Activated CD4-positive, alpha-beta T cell treated with anti-CD3 and anti-CD28 coated beads for 36 hours (primary cell): Measurements from ENCODE around the gene CADM1. TPM values are rescaled to one million over a fixed set of nuclear protein-coding genes. Genes with fewer than 3 reads are reported as not detected.

Experiments
- ATAC-seq: fragments of 200-7000 bp; cut with Tn5 transposase; one replicate; pipeline ENCODE4 v1.10.0; 2021; ENCODE audit warnings: mild to moderate bottlenecking, moderate library complexity
- CTCF ChIA-PET: fragments of 350-600 bp; sonication (Branson Sonifier 250); formaldehyde crosslinking; loops from one replicate; lab custom pipeline; 2021; ENCODE audit warnings: antibody characterized with exemption; lab: Charles Lee
- POLR2A ChIA-PET: fragments of 350-600 bp; sonication (Branson Sonifier 250); formaldehyde crosslinking; loops from one replicate; lab custom pipeline; 2021; ENCODE audit warnings: antibody characterized with exemption, inconsistent platforms; lab: Charles Lee
- DNase-seq: peaks from one replicate; pipeline ENCODE4 v3.0.0-alpha.2; 2020
- H3K27ac Mint-ChIP-seq: one replicate; pipeline ENCODE4 v1.8.0; 2021; ENCODE audit warnings: mixed read lengths
- H3K27me3 Mint-ChIP-seq: one replicate; pipeline ENCODE4 v1.8.0; 2021; ENCODE audit warnings: mixed read lengths
- H3K36me3 Mint-ChIP-seq: one replicate; pipeline ENCODE4 v1.8.0; 2021; ENCODE audit warnings: low read depth, mixed read lengths
- H3K4me1 Mint-ChIP-seq: one replicate; pipeline ENCODE4 v1.8.0; 2021; ENCODE audit warnings: mixed read lengths
- H3K4me3 Mint-ChIP-seq: one replicate; pipeline ENCODE4 v1.8.0; 2021; ENCODE audit warnings: mild to moderate bottlenecking, moderate library complexity, mixed read lengths
- H3K9me3 Mint-ChIP-seq: one replicate; pipeline ENCODE4 v1.8.0; 2021; ENCODE audit warnings: low read depth, mixed read lengths
- intact Hi-C, 2 experiments: fragments of 100-400 bp; cut with DNase I in 1 of 2; cut with micrococcal nuclease in 1 of 2; formaldehyde crosslinking; loops; one replicate each; pipeline versions ENCODE4 v1.14.2 to v1.15.1; 2022 to 2024; cut with DNase I, micrococcal nuclease
- total RNA-seq, 2 experiments: library from RNA; stranded (reverse); gene quantifications; one replicate each; pipeline ENCODE4 v1.2.3, GENCODE V29; 2021

Gene CADM1
- total RNA-seq, 2 experiments from 2014 or later, result 0.58 to 0.91 TPM

GRCh38 chr11:115437902-115438575 lies 66.2 kb downstream of the CADM1 start:
- no peaks in the 10 kb centered on the region for H3K4me1 Mint-ChIP-seq
- ChIA-PET CTCF (interaction anchor here (0.5 to 2.2 kb wide), 2 partner anchors 9 to 218 kb away, joined by 3 to 7 read pairs; no protein-coding TSS in a partner anchor), POLR2A (interaction anchor here (0.8 kb wide), 1 partner anchor 470 kb away, joined by 4 read pairs; no protein-coding TSS in a partner anchor)
- intact Hi-C loops, result no loop called here
- no peak overlapping the region for H3K4me3 Mint-ChIP-seq
- no peak overlapping the region for H3K27ac Mint-ChIP-seq
- no peaks in the 10 kb centered on the region for H3K36me3 Mint-ChIP-seq
- no peak for ATAC-seq
- H3K27me3 Mint-ChIP-seq, result peaks cover 3% of the 10 kb centered on the region
- no peaks in the 10 kb centered on the region for H3K9me3 Mint-ChIP-seq
- DNase-seq, result no peak

GRCh38 chr11:115430345-115430744 lies 73.9 kb downstream of the CADM1 start:
- no peaks in the 10 kb centered on the region for H3K36me3 Mint-ChIP-seq
- DNase-seq (no peak), ATAC-seq (no peak)
- intact Hi-C loops, result no loop called here
- ChIA-PET POLR2A (no interaction called here), CTCF (no interaction called here)
- H3K27ac Mint-ChIP-seq, result no peak overlapping the region
- H3K9me3 Mint-ChIP-seq, result no peaks in the 10 kb centered on the region
- H3K4me1 Mint-ChIP-seq, result no peaks in the 10 kb centered on the region
- no peak overlapping the region for H3K4me3 Mint-ChIP-seq
- no peaks in the 10 kb centered on the region for H3K27me3 Mint-ChIP-seq

GRCh38 chr11:115428306-115428705 lies 75.9 kb downstream of the CADM1 start:
- Mint-ChIP-seq H3K27me3 (no peaks in the 10 kb centered on the region), H3K4me1 (no peaks in the 10 kb centered on the region), H3K36me3 (no peaks in the 10 kb centered on the region), H3K4me3 (no peak overlapping the region), H3K27ac (no peak overlapping the region), H3K9me3 (no peaks in the 10 kb centered on the region)
- DNase-seq (no peak), ATAC-seq (no peak)
- ChIA-PET POLR2A (no interaction called here), CTCF (no interaction called here)
- intact Hi-C loops, result no loop called here

- no peak overlapping the region for H3K27ac Mint-ChIP-seq
- H3K4me3 Mint-ChIP-seq, result no peak overlapping the region
Observed at GRCh38 chr11:115425816-115426215, 78.4 kb downstream of the CADM1 start.

GRCh38 chr11:115425250-115425649 lies 79.0 kb downstream of the CADM1 start:
- intact Hi-C loops, result no loop called here
- no peaks in the 10 kb centered on the region for H3K36me3 Mint-ChIP-seq
- no peak overlapping the region for H3K4me3 Mint-ChIP-seq
- H3K27me3 Mint-ChIP-seq, result no peaks in the 10 kb centered on the region
- no peaks in the 10 kb centered on the region for H3K9me3 Mint-ChIP-seq
- POLR2A ChIA-PET, result no interaction called here
- DNase-seq, result no peak
- H3K27ac Mint-ChIP-seq, result no peak overlapping the region
- H3K4me1 Mint-ChIP-seq, result no peaks in the 10 kb centered on the region
- no peak for ATAC-seq
- CTCF ChIA-PET, result interaction anchor here (0.6 kb wide), 1 partner anchor 255 kb away, joined by 3 read pairs; no protein-coding TSS in a partner anchor

More at GRCh38 chr11:115425816-115426215, 78.4 kb downstream of the CADM1 start:
- intact Hi-C loops, result no loop called here
- ChIA-PET POLR2A (no interaction called here), CTCF (no interaction called here)
- ATAC-seq (no peak), DNase-seq (no peak)
- H3K9me3 Mint-ChIP-seq, result no peaks in the 10 kb centered on the region
- no peaks in the 10 kb centered on the region for H3K4me1 Mint-ChIP-seq
- no peaks in the 10 kb centered on the region for H3K27me3 Mint-ChIP-seq
- H3K36me3 Mint-ChIP-seq, result no peaks in the 10 kb centered on the region

- DNase-seq, result no peak
- Mint-ChIP-seq H3K4me1 (no peaks in the 10 kb centered on the region), H3K4me3 (no peak overlapping the region), H3K27me3 (no peaks in the 10 kb centered on the region), H3K9me3 (no peaks in the 10 kb centered on the region), H3K27ac (no peak overlapping the region), H3K36me3 (no peaks in the 10 kb centered on the region)
- intact Hi-C loops, result no loop called here
- ChIA-PET POLR2A (no interaction called here), CTCF (no interaction called here)
- no peak for ATAC-seq
Observed at GRCh38 chr11:115423728-115424459, 80.3 kb downstream of the CADM1 start.

- no peak overlapping the region for H3K4me3 Mint-ChIP-seq
- H3K9me3 Mint-ChIP-seq, result no peaks in the 10 kb centered on the region
- no peak overlapping the region for H3K27ac Mint-ChIP-seq
- ChIA-PET POLR2A (no interaction called here), CTCF (no interaction called here)
- no peaks in the 10 kb centered on the region for H3K27me3 Mint-ChIP-seq
- no peaks in the 10 kb centered on the region for H3K36me3 Mint-ChIP-seq
- no peaks in the 10 kb centered on the region for H3K4me1 Mint-ChIP-seq
- ATAC-seq (no peak), DNase-seq (no peak)
- intact Hi-C loops, result no loop called here
Observed at GRCh38 chr11:115421992-115422689, 82.1 kb downstream of the CADM1 start.

GRCh38 chr11:115421352-115421991 lies 82.7 kb downstream of the CADM1 start:
- Mint-ChIP-seq H3K4me3 (no peak overlapping the region), H3K27me3 (no peaks in the 10 kb centered on the region), H3K27ac (no peak overlapping the region), H3K4me1 (no peaks in the 10 kb centered on the region), H3K9me3 (no peaks in the 10 kb centered on the region), H3K36me3 (no peaks in the 10 kb centered on the region)
- POLR2A ChIA-PET, result no interaction called here
- intact Hi-C loops, result no loop called here
- ATAC-seq (no peak), DNase-seq (no peak)
- CTCF ChIA-PET, result interaction anchor here (0.9 kb wide), 1 partner anchor 14 kb away, joined by 4 read pairs; no protein-coding TSS in a partner anchor

- POLR2A ChIA-PET, result no interaction called here
- CTCF ChIA-PET, result no interaction called here
- Mint-ChIP-seq H3K27me3 (no peaks in the 10 kb centered on the region), H3K4me3 (no peak overlapping the region), H3K4me1 (no peaks in the 10 kb centered on the region), H3K36me3 (no peaks in the 10 kb centered on the region), H3K27ac (no peak overlapping the region), H3K9me3 (no peaks in the 10 kb centered on the region)
- no peak for ATAC-seq
- DNase-seq, result no peak
- intact Hi-C loops, result no loop called here
Observed at GRCh38 chr11:115420505-115420904, 83.7 kb downstream of the CADM1 start.

GRCh38 chr11:115418626-115419025 lies 85.6 kb downstream of the CADM1 start:
- Mint-ChIP-seq H3K27me3 (no peaks in the 10 kb centered on the region), H3K4me1 (no peaks in the 10 kb centered on the region), H3K4me3 (no peak overlapping the region), H3K36me3 (no peaks in the 10 kb centered on the region), H3K9me3 (no peaks in the 10 kb centered on the region), H3K27ac (no peak overlapping the region)
- ATAC-seq, result no peak
- ChIA-PET CTCF (no interaction called here), POLR2A (no interaction called here)
- no peak for DNase-seq
- intact Hi-C loops, result no loop called here

- H3K4me3 Mint-ChIP-seq, result no peak overlapping the region
- CTCF ChIA-PET, result no interaction called here
- H3K36me3 Mint-ChIP-seq, result no peaks in the 10 kb centered on the region
- H3K27me3 Mint-ChIP-seq, result peaks cover 2% of the 10 kb centered on the region
- ATAC-seq (no peak), DNase-seq (no peak)
- H3K9me3 Mint-ChIP-seq, result no peaks in the 10 kb centered on the region
- intact Hi-C loops, result no loop called here
- H3K4me1 Mint-ChIP-seq, result no peaks in the 10 kb centered on the region
- H3K27ac Mint-ChIP-seq, result no peak overlapping the region
- POLR2A ChIA-PET, result no interaction called here
Observed at GRCh38 chr11:115418081-115418480, 86.1 kb downstream of the CADM1 start.
